ENCODE data around the gene ULK4. TPM values are rescaled to one million over a fixed set of nuclear protein-coding genes. Genes with fewer than 3 reads are reported as not detected.

Gene ULK4
- total and polyA plus RNA-seq, 9 donors, result 2.4 to 58.7 (median 7.3) TPM

DNA sequence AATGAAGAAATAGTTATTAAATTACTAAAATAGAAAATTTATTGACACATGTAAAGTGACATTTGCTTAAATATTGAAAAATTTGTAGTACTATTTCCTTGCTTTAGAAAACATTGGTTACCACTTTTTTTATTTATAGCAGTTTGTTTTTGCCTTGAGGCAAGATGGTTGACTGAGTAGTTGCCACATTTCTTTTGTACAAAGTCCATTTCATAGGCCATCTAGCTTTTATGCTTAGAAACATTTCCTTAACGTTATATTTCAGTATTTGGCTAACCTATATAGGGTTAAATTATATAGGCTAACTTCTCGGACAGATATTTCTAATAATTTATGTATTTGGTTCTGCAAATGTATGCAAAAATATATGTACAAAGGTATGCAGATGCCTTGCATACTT lies 745.5 kb downstream of the ULK4 start:
- DNase-seq, result no peak
- no peaks in the 10 kb centered on the region for H3K27me3 ChIP-seq
- H3K9me3 ChIP-seq, result no peaks in the 10 kb centered on the region
- no peaks in the 10 kb centered on the region for H3K36me3 ChIP-seq
- H3K4me1 ChIP-seq (ENCODE audit: insufficient read depth), result peaks cover 12% of the 10 kb centered on the region
- no peak overlapping the region for H3K4me3 ChIP-seq
- TF ChIP-seq EP300 (IDR thresholded peaks at IDR 0.05), result no peak
- TF ChIP-seq, protein P1, sequence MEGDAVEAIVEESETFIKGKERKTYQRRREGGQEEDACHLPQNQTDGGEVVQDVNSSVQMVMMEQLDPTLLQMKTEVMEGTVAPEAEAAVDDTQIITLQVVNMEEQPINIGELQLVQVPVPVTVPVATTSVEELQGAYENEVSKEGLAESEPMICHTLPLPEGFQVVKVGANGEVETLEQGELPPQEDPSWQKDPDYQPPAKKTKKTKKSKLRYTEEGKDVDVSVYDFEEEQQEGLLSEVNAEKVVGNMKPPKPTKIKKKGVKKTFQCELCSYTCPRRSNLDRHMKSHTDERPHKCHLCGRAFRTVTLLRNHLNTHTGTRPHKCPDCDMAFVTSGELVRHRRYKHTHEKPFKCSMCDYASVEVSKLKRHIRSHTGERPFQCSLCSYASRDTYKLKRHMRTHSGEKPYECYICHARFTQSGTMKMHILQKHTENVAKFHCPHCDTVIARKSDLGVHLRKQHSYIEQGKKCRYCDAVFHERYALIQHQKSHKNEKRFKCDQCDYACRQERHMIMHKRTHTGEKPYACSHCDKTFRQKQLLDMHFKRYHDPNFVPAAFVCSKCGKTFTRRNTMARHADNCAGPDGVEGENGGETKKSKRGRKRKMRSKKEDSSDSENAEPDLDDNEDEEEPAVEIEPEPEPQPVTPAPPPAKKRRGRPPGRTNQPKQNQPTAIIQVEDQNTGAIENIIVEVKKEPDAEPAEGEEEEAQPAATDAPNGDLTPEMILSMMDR (IDR thresholded peaks at IDR 0.05), result no peak
- no peak for TF ChIP-seq POLR2A (IDR thresholded peaks at IDR 0.05)
- H3K27ac ChIP-seq, result no peak overlapping the region
- WGBS, 3 donors, result 76 to 84% (median 77%) methylated on average over 2 of the region's 2 CpGs
- intact Hi-C loops (cut with DNase I), result no loop called here

DNA sequence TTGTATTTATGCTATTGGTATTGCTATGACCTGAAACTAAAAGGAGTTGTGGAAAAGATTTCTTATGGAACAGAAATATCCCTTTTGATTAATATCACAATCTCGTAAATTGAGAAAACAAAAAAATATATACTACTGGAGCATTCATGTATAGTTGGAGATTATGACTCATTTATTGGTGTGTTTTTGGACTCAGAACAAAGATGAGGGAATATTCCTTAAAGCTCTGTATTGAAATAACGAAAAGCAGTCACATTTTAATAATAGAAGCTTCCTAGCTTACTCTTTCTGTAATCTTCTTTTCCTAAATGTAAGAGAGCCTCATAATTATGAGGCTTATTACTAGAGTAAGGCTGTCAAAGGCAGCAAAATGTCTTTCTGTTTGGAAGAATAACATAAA lies 748.3 kb downstream of the ULK4 start:
- Histone ChIP-seq H3K4me1 (ENCODE audit: insufficient read depth) (peaks cover 8% of the 10 kb centered on the region), H3K27me3 (no peaks in the 10 kb centered on the region), H3K4me3 (no peak overlapping the region), H3K36me3 (no peaks in the 10 kb centered on the region), H3K27ac (no peak overlapping the region), H3K9me3 (no peaks in the 10 kb centered on the region)
- intact Hi-C loops (cut with DNase I), result no loop called here
- TF ChIP-seq EP300 (IDR thresholded peaks at IDR 0.05) (no peak), POLR2A (IDR thresholded peaks at IDR 0.05) (no peak)
- TF ChIP-seq, protein P1 (IDR thresholded peaks at IDR 0.05), result no peak
- 60 to 63% (median 60%) methylated on average over 2 of the region's 2 CpGs for WGBS, 3 donors
- DNase-seq, result no peak

DNA sequence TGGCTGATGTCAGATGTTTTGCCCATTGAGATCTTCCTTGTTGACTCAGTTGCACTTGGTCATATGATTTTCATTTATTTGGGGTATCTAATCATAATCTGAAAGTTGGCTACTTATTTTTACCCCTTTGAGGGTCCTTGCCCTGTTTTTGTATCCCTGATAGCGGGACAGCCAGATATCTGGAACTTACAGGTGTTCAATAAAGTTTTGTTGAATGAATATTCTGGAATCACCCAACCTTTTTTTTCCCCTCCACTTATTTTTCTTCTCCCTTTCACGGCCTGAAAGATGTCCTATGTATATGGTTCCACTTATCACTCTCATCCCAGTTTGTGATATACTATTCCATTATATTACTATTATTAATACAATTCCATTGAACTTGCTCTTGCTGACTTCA lies 749.8 kb downstream of the ULK4 start:
- Histone ChIP-seq H3K4me1 (ENCODE audit: insufficient read depth) (peaks cover 17% of the 10 kb centered on the region), H3K27ac (no peak overlapping the region), H3K9me3 (no peaks in the 10 kb centered on the region), H3K36me3 (no peaks in the 10 kb centered on the region), H3K4me3 (no peak overlapping the region), H3K27me3 (no peaks in the 10 kb centered on the region)
- intact Hi-C loops (cut with DNase I), result no loop called here
- whole genome bisulfite sequencing, 3 donors, result 95 to 97% (median 96%) methylated on average over 2 of the region's 2 CpGs
- TF ChIP-seq, protein P1 (IDR thresholded peaks at IDR 0.05), result no peak
- TF ChIP-seq POLR2A (IDR thresholded peaks at IDR 0.05) (no peak), EP300 (IDR thresholded peaks at IDR 0.05) (no peak)
- DNase-seq, result no peak

DNA sequence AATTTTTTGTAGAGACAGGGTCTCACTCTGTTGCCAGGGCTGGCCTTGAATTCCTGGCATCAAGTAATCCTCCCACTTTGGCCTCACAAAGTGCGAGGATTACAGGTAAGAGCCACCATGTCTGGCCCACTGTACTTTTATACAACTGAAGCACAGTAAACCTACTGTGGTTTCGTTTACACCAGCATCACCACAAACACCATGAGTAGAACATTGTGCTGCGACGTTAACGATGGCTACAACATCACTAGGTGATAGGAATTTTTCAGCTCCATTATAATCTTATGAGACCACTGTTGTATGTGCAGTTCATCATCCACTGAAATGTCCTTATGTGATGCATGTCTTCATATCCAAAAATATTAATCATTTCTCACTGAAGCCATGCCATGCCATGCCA lies 750.9 kb downstream of the ULK4 start:
- DNase-seq, result no peak
- Histone ChIP-seq H3K27ac (no peak overlapping the region), H3K36me3 (no peaks in the 10 kb centered on the region), H3K4me3 (no peak overlapping the region), H3K4me1 (ENCODE audit: insufficient read depth) (peaks cover 17% of the 10 kb centered on the region), H3K9me3 (no peaks in the 10 kb centered on the region), H3K27me3 (no peaks in the 10 kb centered on the region)
- intact Hi-C loops (cut with DNase I), result no loop called here
- WGBS, 3 donors, result 85 to 94% (median 88%) methylated on average over 5 of the region's 5 CpGs
- TF ChIP-seq, protein P1 (IDR thresholded peaks at IDR 0.05), result no peak

DNA sequence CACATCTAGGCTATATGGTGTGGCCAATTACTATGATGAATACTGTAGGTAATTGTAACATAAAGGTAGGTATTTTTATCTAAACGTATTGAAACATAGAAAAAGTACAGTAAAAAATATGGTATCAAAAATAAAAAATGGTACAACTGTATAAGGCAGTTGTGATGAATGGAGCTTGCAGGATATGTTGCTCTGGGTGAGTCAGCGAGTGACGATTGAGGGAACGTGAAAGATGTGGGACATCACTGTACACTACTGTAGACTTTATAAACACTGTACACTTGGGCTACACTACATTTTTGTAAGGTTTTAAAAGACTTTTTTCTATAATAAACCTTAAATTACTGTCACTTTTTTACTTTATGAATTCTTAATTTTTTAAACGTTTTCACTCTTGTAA lies 752.3 kb downstream of the ULK4 start:
- no peaks in the 10 kb centered on the region for H3K9me3 ChIP-seq
- intact Hi-C loops (cut with DNase I), result loop anchor here in 1 of 4 donors (10.0 kb wide), 1 partner anchor 625 kb away; no protein-coding TSS in a partner anchor
- 82 to 88% (median 86%) methylated on average over 5 of the region's 5 CpGs for WGBS, 3 donors
- TF ChIP-seq EP300 (IDR thresholded peaks at IDR 0.05) (no peak), POLR2A (IDR thresholded peaks at IDR 0.05) (no peak)
- TF ChIP-seq, protein P1 (IDR thresholded peaks at IDR 0.05), result no peak
- H3K27ac ChIP-seq, result no peak overlapping the region
- no peak for DNase-seq
- H3K4me1 ChIP-seq (ENCODE audit: insufficient read depth), result peaks cover 16% of the 10 kb centered on the region
- no peak overlapping the region for H3K4me3 ChIP-seq
- no peaks in the 10 kb centered on the region for H3K27me3 ChIP-seq
- H3K36me3 ChIP-seq, result no peaks in the 10 kb centered on the region

Measured in ovary (tissue), 9 donors.